ENCODE measurements around the gene KNL1.
"Not testable (repeated sequence)": the region's sequence is repeated elsewhere in the genome, so short reads cannot be mapped to it uniquely, and the experiment has no call there.

The KNL1 gene, protein sequence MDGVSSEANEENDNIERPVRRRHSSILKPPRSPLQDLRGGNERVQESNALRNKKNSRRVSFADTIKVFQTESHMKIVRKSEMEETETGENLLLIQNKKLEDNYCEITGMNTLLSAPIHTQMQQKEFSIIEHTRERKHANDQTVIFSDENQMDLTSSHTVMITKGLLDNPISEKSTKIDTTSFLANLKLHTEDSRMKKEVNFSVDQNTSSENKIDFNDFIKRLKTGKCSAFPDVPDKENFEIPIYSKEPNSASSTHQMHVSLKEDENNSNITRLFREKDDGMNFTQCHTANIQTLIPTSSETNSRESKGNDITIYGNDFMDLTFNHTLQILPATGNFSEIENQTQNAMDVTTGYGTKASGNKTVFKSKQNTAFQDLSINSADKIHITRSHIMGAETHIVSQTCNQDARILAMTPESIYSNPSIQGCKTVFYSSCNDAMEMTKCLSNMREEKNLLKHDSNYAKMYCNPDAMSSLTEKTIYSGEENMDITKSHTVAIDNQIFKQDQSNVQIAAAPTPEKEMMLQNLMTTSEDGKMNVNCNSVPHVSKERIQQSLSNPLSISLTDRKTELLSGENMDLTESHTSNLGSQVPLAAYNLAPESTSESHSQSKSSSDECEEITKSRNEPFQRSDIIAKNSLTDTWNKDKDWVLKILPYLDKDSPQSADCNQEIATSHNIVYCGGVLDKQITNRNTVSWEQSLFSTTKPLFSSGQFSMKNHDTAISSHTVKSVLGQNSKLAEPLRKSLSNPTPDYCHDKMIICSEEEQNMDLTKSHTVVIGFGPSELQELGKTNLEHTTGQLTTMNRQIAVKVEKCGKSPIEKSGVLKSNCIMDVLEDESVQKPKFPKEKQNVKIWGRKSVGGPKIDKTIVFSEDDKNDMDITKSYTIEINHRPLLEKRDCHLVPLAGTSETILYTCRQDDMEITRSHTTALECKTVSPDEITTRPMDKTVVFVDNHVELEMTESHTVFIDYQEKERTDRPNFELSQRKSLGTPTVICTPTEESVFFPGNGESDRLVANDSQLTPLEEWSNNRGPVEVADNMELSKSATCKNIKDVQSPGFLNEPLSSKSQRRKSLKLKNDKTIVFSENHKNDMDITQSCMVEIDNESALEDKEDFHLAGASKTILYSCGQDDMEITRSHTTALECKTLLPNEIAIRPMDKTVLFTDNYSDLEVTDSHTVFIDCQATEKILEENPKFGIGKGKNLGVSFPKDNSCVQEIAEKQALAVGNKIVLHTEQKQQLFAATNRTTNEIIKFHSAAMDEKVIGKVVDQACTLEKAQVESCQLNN (N-terminal part only)

DNA sequence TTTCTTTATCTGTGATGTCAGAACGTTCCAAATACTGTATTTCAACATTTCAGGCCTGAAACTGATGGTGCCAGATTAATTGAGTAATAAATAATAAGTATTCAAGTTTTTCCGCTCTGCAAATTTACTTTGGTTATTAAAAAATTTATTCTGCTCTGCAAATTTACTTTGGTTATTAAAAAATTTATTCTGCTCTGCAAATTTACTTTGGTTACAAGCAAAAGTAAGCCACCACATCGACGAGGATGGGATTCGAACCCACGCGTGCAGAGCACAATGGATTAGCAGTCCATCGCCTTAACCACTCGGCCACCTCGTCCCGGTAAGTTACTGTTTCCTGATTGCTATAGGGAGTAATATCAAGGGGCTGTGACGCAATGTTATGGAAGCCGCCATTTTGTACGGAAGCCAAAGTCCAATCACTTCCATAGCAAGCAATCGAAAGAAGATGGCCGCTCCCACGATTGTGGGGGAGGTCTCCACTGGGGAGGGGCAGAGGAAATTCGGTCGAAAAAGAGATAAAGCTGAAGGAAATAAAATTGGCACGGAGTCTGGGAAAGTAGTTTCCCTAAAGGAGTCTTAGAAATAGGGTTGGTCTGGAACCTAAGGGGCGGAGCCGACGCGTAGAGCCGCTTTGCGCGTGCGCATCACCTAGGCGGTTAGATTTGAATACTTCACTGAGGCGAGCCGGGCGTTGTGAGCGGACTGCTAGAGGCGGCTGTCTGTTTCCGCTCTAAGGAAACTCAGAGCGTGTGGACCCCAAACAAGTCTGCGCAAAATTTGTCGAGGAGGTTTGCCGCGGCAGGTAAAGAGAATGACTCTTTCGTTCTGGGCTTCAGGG is at the start of gene KNL1:
TSS of gene KNL1 (plus strand) at position 662 of the 841 bp plus-strand sequence. CDS start 8,683 bp downstream, outside the sequence.
- DNase-seq = peak; percentile 39 to 98 (median 90)

DNA sequence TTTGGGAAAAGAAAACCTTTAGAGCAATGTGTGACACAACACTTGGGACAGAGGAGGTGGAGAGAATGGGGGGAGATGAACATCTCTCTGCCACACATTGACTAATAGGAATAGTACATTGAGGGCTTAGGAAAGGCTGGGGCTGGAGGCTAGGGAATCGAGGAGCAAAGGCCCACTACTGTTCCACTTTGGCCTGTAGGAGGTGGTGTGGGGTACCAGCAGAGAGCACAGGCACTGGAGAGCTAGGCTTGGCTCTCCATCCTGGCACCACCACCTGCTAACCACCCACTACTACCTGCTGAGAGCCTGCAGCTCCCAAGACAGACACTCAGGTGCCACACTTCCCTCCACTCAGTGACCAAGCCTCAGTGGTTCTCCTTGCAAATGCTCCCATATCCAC is 48.6 kb upstream of the KNL1 start:
- DNase-seq = no peak

DNA sequence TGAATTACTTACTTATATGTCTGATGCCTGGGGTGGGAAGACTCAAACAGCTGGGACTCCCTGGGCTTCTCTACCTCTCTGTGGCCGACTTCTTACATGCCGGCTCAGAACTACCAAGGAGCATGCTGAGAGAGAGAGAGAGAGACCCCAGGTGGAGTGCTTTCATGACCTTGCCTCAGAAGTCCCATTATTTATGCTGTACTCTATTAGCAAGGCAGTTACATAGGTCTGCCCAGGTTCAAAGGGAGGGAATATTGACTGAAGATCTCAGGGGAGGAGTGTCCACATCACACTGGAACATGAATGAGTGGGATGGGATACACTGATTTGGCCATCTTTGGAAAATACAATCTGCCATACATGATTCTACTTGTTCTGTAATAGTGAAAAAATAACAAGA is 45.4 kb upstream of the KNL1 start:
- no peak for DNase-seq

DNA sequence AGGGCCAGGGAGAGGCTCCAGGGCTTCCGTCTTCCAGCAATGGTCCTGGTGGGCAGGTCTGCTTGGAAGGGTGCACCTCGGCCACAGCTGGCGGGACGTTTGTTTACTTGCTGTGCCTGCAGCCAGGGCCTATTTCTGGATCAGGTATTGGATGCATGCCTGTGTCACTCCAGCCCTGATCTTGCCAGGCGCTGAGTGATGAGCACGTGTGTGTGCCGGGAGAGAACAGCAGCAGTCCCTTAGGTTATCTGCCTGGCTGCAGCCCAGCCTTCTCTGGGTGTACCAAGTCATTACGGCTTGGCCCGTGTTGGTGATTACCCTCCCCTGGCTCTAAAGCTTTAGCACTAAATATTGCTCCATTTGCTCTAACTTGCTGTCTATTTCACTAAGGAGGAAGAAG is 44.2 kb upstream of the KNL1 start:
- no peak for DNase-seq

DNA sequence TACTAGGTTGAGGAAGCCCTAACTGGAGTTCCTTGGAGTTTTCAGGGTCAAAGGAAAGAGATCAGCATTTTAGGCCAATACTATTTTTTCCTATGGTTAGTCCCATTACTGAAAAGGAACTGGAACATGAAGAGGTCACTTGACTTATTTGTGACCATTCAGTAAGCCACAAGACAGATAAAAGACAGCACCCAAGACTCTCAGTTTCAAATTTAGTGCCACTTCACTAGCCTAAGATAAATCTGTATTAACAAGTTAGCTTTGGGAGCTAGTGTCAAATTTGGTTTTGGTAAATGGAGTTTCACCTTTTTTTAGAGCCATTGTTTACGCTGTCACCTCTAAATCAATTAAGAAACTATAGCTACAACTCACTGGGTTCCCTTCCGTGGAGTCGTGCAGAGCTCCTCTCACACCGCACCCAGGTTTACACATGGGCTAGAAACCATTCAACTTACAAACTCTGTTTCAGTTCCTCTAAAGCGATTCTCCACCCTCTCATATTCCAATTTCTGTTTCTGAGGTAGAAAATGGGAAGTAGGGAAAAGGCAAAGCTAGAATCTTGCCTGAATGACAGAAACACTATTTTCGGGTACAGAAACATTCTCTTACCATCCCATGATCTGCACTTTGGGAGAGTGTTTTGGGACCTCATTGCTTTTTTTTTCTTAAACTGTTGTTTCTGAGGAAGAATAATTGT is 43.6 kb upstream of the KNL1 start:
- DNase-seq = no peak

DNA sequence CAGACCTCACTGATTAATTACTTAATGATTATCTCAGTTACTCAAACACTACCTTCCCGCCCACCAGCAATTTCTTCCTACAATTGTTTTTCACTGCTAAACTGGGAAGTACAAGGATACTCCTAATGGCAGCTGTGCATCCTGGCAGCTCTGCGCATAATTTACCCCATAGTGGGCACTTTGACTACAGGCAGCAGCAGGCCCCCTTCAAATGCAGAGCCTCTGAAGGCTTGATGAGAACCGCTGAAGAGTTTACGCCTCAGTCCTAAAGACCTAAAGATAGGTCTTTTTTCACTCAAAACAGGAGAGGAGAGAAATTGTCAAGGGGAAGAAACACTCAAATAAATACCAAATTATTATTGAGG is 39.9 kb upstream of the KNL1 start:
- no peak for DNase-seq

DNA sequence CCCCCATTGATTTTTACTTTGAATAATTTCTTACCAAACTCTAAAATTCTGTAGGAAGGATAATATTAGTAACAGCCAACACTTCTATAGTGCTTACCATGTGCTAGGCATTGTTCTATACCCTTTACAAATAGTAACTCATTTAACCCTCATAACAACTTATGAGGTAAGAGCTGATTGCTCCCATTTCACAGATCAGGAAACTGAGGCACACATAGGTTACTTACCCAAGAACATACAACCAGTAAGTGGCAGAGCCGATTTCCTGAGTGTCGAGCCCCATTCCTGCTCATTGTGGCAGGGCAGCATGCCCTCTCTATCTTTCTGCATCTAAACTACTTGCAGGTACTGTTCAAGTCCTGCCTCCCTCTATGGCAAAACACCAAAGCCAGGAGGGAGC is 38.2 kb upstream of the KNL1 start:
- no peak for DNase-seq

DNA sequence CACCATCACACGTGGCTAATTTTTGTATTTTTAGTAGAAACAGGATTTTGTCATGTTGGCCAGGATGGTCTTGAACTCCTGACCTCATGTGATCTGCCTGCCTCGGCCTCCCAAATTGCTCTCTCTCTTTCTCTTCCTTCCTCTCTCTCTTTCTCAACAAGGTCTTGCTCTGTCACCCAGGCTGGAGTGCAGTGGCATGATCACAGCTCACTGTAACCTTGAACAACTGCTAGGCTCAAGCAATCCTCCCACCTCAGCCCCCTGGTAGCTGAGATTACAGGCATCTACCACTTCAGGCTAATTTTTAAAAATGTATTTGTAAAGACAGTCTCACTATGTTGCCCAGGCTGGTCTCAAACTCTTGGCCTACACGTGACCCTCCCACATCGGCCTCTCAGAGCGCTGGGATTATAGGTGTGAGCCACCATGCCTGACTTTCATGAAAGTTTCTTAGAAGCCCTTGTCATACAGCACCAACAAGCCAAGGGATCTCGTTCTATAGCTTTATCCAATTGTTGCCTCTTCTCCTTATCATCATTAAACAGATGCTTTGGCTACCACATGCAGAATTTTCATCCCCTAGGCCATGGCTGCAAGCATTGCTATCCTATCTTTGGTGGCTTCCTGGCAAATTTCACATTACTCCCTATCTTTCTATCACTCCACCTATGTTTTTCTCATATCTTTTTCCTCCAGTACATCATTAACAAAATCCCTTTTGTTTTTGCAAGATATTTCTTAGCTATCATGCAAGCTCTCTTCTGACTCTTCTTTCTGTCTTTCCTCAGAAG is 34.9 kb upstream of the KNL1 start:
- DNase-seq = no peak

DNA sequence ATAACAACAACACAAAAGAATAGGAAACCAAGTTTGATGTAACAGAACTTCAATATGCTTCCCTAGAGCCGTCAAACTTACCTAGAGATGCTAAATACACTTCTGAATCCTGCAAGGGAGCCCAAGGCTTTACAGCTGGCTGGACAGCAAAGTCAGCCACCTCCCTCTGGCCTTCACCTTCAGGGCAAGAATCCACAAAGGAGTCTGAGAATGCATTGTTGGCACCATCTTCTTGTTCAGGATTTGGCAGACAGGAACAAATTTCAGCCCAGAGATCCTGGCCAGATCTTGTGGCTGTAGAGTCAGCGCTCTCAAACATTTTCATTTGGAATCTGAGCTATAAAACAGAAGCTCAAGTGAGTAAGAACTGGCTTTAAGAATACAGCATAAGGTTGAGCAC is 31.4 kb upstream of the KNL1 start:
- no peak for DNase-seq

DNA sequence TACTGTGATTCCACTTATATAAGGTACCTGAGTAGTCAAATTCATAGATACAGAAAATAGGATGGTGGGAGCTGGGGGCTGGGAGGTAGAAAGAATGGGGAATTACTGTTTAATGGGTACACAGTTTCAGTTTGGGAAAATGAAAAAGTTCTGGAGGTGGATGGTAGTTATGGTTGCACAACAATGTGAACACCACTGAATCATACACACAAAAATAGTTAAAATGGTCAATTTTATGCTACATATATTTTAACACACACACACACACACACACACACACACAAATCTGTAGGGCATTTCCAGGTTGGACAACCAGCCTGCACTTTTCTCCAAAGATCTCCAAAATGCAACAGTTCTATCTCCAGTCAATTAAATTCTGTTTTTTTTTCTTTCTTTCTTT is 30.6 kb upstream of the KNL1 start:
- no peak for DNase-seq

DNA sequence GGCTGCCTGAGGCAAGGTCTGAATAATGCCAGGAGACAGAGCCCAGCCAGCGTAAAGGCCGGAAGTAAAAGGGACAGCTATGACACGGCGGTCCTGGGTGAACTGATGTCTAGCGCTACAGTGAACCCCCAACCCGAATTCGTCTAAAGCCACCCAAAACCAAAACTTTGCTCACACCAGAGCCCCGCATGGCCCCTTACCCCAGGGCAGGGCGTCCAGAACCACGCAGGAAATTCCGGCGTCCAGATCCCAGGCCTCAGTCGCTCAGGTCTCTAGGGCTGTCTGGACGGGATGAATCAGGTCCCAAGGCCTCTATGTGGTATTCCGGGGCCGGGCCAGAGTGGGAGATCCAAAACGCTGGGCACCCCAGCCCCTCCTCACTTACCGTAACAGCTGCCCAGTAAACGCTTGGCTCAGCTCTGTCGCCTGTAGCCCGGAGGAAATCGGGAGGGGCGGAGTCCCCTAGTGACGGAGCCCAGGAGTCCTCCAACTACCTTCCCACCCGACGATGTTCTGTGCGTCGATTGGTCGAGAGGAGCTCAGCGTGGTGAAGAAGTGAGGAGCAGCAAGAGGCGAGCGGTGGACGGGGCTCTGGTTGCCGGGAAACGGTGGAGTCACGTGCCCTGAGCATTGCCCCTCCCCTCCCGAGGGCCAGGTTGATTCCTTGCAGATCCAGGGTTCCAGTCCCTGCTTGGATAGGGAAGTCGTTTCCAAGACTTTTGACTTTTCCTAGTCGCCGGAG is 29.3 kb upstream of the KNL1 start, which contains the start of gene CCDC32:
TSS of gene CCDC32 (minus strand) at position 452 of the 742 bp plus-strand sequence. CDS start 2,027 bp downstream, outside the sequence.
- DNase-seq = peak; percentile 50 to 100 (median 98)

DNA sequence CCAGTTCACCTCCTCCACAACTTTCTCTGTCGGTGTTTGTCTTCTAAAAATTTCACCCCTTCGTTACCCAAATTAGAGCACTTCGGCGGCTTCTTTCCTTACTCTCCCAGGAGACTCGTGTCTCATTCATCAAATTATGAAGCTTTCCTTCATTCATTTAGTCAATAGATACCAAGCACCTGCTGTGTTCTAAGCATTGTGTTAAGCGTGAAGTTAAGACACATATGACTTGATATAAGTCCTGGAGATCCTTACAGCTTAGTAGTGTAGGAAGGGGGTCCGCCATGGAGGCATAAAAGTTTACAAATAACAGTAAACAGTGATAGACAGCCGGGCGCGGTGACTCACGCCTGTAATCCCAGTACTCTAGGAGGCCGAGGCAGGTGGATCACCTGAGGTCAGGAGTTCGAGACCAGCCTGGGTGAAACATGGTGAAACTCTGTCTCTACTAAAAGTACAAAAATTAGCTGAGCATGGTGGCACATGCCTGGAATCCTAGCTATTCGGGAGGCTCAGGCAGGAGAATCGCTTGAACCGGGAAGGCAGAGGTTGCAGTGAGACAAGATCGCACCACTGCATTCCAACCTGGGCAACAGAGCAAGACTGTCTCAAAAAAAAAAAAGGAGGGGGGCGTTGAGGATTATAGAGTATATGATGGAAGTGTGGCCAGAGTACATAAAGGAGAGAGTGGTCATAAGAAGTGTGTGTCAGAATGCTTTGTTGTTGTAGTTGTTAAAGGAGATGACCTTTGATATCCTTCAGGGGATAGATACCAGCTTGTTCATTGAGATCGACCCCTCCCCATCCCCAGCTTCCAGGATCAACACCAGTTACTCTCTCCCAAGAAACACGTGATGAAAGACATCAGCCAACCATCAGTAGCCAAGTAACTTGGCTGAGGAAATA is 28.5 kb upstream of the KNL1 start:
- no peak for DNase-seq

DNA sequence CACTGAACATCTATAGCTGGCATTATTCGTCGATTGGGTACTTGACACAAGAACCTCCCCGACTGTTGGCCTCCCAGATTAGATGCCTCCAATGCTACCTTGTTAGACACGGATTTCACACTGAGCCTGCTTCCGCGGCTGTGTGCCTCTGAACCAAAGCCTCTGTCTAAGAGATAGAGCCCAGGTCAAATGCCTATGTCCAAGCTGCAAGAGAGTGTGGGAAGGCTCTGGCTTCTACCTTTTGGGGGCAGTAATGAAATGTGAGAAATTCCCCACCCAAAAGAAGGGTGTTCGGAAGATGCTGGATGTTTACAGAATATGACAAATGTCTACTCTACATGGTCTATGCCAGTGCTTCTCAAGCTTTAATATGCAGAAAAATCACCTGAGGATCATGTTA is 26.9 kb upstream of the KNL1 start:
- DNase-seq = peak in 2 of 56 donors; percentile 1 to 30

DNA sequence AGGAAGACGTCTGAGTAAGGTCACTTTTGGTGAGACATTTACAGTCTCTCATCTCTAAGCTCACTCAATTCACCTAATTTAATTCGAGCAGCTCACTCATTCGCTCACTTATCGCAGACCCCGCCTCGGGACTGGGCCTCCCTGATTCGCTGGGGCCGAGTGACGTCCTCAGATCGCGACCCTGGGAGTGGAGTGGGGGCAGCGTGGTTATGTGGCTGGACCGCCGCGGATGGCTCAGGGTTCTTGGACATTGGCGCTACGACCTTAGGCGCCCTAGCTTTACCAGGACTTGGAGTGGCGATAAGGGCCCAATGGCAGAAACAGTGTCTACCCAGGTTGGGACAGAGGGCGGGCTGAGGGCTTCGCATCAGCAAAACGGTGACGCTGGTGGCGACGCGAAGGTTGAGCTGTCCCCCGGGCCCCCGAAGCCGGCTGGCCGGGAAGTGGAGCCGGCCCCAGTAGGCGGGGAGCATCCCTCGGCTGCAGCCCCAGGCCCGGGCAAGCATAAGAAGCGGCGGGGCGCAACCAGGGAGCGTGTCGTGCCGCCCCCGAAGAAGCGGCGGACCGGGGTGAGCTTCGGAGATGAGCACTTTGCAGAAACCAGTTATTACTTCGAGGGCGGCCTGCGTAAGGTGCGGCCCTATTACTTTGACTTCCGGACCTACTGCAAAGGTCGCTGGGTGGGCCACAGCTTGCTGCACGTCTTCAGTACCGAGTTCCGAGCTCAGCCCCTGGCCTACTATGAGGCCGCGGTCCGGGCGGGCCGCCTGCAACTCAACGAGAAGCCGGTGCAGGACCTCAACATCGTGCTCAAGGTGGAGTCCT is 24.7 kb upstream of the KNL1 start, which contains the start of gene RPUSD2:
TSS of gene RPUSD2 (plus strand) at position 171 of the 825 bp plus-strand sequence. CDS start at position 210, 39 bp downstream.
- DNase-seq = peak; percentile 55 to 95 (median 85)

DNA sequence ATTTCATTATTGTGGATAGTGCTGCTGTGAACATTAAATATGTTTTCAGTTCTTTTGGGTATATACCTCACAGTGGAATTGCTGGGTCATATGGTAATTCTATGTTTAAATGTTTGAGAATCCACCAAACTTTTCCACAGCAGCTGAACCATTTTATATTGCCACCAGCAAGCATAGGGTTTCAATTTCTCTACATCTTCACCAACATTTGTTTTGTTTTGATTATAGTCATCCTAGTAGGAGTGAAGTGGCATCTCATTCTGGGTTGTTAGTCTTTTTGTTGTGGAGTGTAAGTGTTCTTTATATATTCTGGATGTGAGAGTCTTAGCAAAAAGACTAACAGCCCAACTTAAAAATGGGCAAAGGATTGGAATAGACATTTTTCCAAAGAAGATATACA is 18.9 kb upstream of the KNL1 start:
- no peak for DNase-seq

DNA sequence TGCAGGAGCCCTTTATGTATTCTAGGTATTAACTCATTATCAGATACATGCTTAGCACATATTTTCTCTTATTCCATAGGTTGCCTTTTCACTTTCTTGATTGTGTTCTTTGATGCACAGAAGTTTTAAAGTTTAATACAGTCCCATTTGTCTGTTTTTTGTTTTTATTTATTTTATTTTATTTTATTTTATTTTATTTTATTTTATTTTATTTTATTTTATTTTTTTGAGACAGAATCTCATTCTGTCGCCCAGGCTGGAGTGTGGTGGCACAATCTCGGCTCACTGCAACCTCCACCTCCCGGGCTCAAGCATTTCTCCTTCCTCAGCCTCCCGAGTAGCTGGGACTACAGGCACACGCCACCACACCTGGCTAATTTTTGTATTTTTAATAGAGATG is 17.1 kb upstream of the KNL1 start:
- DNase-seq = not testable (repeated sequence)
